ENCODE results near the gene LEMD2.

- TF ChIP-seq CTCF (conservative IDR thresholded peaks at IDR 0.05; ENCODE audit: low read depth, low read length), result no peak
- no peak for TF ChIP-seq USF2 (IDR thresholded peaks at IDR 0.05; ENCODE audit: low read depth, low read length)
- TF ChIP-seq MXI1 (IDR thresholded peaks at IDR 0.05; ENCODE audit: borderline replicate concordance, low read depth, low read length), result no peak
- no peak for TF ChIP-seq POLR2A (IDR thresholded peaks at IDR 0.05; ENCODE audit: low read depth, low read length)
- no peak for TF ChIP-seq CEBPB (IDR thresholded peaks at IDR 0.05; ENCODE audit: low read depth, low read length)
Measured at GRCh38 chr6:33807606-33808005, 18.7 kb upstream of the LEMD2 start.
